IPS-11a (cell line): Measurements from ENCODE around the gene LHX2.
A peak's percentile ranks its signal among the peaks of the same experiment; 100 is the strongest.

Experiments used
- H3K4me3 ChIP-seq: one replicate; pipeline ENCODE4 v1.5.1; 2013; ENCODE audit warnings: low read depth, low read length, control low read depth

LHX2 gene

GRCh38 chr9:124029617-124030016 is 18.0 kb downstream of the LHX2 start:
- no peak overlapping the region for H3K4me3 ChIP-seq

- no peak overlapping the region for H3K4me3 ChIP-seq
Measured at GRCh38 chr9:124030969-124031451, 19.4 kb downstream of the LHX2 start.

- H3K4me3 ChIP-seq = no peak overlapping the region
Measured at GRCh38 chr9:124032247-124032646, 20.7 kb downstream of the LHX2 start.

- H3K4me3 ChIP-seq = no peak overlapping the region
Measured at GRCh38 chr9:124033348-124033747, 21.8 kb downstream of the LHX2 start.

- no peak overlapping the region for H3K4me3 ChIP-seq
Measured at GRCh38 chr9:124033967-124034366, 22.4 kb downstream of the LHX2 start.

- H3K4me3 ChIP-seq = no peak overlapping the region
Measured at GRCh38 chr9:124035001-124035650, 23.6 kb downstream of the LHX2 start.

- no peak overlapping the region for H3K4me3 ChIP-seq
Measured at GRCh38 chr9:124036578-124036977, 25.0 kb downstream of the LHX2 start.

- H3K4me3 ChIP-seq = no peak overlapping the region
Measured at GRCh38 chr9:124037790-124038189, 26.2 kb downstream of the LHX2 start.

- H3K4me3 ChIP-seq = no peak overlapping the region
Measured at GRCh38 chr9:124038239-124038638, 26.7 kb downstream of the LHX2 start.

- no peak overlapping the region for H3K4me3 ChIP-seq
Measured at GRCh38 chr9:124038790-124039633, 27.4 kb downstream of the LHX2 start.

- no peak overlapping the region for H3K4me3 ChIP-seq
Measured at GRCh38 chr9:124040186-124040931, 28.8 kb downstream of the LHX2 start.

- peak overlapping the region; percentile 13 for H3K4me3 ChIP-seq
Measured at GRCh38 chr9:124040935-124041816, 29.6 kb downstream of the LHX2 start.

GRCh38 chr9:124041817-124042116 is 30.2 kb downstream of the LHX2 start:
- H3K4me3 ChIP-seq = no peak overlapping the region

GRCh38 chr9:124042201-124042721 is 30.7 kb downstream of the LHX2 start:
- no peak overlapping the region for H3K4me3 ChIP-seq

- H3K4me3 ChIP-seq = no peak overlapping the region
Measured at GRCh38 chr9:124044448-124044847, 32.9 kb downstream of the LHX2 start.

GRCh38 chr9:124045076-124045829 is 33.7 kb downstream of the LHX2 start:
- peak overlapping the region; percentile 24 for H3K4me3 ChIP-seq

GRCh38 chr9:124045830-124046177 is 34.2 kb downstream of the LHX2 start:
- H3K4me3 ChIP-seq = peak overlapping the region; percentile 24

GRCh38 chr9:124046189-124046588 is 34.6 kb downstream of the LHX2 start:
- H3K4me3 ChIP-seq = no peak overlapping the region

GRCh38 chr9:124047251-124047672 is 35.7 kb downstream of the LHX2 start:
- H3K4me3 ChIP-seq = no peak overlapping the region

- H3K4me3 ChIP-seq = no peak overlapping the region
Measured at GRCh38 chr9:124050955-124051354, 39.4 kb downstream of the LHX2 start.
